GM04503 (cell line): ENCODE results near the gene KDSR.

Experiments
- DNase-seq: peaks from one replicate; pipeline ENCODE4 v3.0.0-alpha.2; 2012; ENCODE audit warnings: low read depth

The KDSR gene

GRCh38 chr18:63283305-63284094, 83.5 kb downstream of the KDSR start:
- no peak for DNase-seq

- DNase-seq, result no peak
These were observed 84.2 kb downstream of the KDSR start for GRCh38 chr18:63282793-63283192.
